HG02610 (cell line): ENCODE data around the gene PHLPP2.
A peak's percentile ranks its signal among the peaks of the same experiment; 100 is the strongest.

Experiments
- ATAC-seq: cut with Tn5 transposase; IDR thresholded peaks from one replicate; pipeline ENCODE4 v1.9.1; 2021; ENCODE audit warnings: mild to moderate bottlenecking, moderate library complexity; ENCODE audit not compliant: unreplicated experiment

Gene PHLPP2, protein sequence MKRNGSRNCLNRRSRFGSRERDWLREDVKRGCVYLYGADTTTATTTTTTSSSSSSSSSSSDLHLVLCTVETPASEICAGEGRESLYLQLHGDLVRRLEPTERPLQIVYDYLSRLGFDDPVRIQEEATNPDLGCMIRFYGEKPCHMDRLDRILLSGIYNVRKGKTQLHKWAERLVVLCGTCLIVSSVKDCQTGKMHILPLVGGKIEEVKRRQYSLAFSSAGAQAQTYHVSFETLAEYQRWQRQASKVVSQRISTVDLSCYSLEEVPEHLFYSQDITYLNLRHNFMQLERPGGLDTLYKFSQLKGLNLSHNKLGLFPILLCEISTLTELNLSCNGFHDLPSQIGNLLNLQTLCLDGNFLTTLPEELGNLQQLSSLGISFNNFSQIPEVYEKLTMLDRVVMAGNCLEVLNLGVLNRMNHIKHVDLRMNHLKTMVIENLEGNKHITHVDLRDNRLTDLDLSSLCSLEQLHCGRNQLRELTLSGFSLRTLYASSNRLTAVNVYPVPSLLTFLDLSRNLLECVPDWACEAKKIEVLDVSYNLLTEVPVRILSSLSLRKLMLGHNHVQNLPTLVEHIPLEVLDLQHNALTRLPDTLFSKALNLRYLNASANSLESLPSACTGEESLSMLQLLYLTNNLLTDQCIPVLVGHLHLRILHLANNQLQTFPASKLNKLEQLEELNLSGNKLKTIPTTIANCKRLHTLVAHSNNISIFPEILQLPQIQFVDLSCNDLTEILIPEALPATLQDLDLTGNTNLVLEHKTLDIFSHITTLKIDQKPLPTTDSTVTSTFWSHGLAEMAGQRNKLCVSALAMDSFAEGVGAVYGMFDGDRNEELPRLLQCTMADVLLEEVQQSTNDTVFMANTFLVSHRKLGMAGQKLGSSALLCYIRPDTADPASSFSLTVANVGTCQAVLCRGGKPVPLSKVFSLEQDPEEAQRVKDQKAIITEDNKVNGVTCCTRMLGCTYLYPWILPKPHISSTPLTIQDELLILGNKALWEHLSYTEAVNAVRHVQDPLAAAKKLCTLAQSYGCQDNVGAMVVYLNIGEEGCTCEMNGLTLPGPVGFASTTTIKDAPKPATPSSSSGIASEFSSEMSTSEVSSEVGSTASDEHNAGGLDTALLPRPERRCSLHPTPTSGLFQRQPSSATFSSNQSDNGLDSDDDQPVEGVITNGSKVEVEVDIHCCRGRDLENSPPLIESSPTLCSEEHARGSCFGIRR (N-terminal part only)

DNA sequence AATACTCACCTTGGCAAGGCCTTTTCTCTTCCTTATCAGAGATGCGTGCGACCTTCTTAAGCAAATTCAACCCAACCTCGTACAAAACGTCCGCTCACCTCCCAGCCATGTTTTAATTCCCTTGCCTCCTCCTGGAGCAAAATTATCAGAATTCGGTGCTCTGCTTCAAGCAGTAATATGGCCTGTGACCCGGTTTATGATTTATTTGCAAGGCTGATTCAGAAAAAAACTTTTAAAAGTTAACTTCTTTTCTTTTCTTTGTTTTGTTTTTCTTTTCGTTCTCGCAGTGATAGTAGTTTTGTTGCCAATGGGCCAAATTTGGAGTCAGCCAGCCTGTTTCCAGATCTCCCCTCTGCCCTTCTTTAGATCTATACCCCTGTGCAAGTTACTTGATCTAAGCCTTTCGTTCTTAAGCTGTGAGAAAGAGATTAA is at the start of gene PHLPP2:
Gene PHLPP2, minus strand, starts transcription at position 382 of the 432 bp plus-strand sequence. CDS start 9,906 bp downstream, outside the sequence.
- no peak for ATAC-seq

DNA sequence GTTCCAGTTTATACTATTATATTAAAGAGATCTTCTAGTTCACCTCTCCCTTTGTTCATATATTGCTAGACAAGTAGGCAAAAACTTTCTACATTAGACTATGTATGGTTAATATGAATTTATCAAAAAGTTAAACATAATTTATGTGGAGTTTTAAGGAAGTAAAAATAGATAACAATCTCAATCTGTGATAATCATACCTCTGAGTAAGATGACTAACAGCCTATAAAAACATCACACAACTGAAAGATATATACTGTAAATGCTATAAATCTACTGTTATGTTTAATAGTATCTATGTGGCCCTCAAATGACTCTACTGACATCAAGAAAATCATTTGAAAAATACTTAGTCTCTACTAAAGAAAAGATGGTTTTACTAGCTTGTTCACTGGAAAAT is 47.1 kb upstream of the PHLPP2 start:
- ATAC-seq, result no peak

DNA sequence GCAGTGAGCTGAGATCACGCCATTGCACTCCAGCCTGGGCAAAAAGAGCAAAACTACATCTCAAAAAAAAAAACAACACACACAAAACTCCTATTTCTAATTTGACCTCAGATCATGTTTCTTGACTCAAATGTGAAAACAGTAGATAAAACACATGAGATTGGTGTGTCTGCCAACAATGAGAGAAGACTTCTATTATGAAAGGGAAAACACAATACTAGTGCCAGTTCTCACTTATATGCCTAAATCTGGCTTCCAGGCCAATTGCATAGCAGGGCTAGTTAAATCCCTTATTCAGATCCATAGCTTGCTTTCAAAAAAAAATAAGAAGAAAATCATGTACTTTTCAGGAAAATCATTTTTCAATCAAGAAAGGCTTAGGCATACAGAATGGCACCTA is 44.7 kb upstream of the PHLPP2 start:
- no peak for ATAC-seq

DNA sequence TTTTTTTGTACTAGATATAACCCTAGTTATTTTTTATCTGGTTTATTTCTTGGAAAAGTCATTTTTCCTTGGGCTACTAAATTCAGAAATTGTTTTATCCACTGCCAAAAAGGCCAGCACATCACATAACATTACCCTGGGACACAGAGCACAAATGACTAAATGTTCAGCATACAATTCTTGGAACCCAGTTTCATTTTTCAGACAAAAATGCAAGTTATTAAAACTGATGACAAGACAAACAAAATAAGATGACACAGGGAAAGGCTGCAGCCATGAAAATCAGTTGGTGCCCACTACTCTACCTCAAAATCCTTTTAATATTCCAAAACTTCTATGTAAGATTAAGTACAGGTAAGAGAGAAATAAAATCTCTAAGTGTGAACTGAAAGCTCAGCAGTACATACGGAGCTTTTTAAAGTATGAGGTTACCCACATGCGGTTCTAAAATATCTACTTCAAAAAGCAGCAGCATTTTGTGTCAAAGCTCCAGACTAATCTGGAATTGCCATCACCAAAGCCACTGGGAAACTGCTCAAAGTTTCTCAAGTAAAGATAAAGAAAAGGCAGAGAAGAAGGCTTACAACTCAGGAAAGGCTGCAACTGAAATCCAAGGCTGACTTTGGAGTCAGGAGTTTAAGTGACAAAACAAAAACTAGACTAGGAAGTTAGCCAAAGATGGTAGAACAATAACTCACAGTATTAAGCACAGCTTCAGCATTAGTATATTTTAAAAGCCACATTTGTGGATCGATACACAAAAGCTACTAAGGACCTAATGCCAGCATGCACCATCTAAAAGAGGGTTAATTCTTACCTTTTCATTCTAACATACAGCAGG is 42.8 kb upstream of the PHLPP2 start:
- ATAC-seq, result no peak

DNA sequence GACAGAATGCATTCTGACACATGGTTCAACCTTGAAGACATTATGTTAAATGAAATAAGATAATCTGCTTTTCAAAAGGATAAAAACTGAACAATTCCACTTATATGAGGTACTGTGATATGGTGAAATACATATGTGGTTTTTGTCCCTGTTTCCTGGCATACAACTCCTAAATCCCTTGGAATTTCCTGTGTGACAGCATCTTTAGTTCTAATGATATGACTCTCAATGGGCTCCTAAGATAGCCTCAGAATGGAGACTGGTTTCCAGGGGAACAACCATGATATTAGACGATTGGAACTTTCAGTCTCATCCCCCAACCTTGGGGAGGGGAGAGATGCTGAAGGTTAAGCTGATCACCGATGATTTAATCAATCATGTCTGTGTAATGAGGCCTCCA is 37.7 kb upstream of the PHLPP2 start:
- ATAC-seq, result no peak

DNA sequence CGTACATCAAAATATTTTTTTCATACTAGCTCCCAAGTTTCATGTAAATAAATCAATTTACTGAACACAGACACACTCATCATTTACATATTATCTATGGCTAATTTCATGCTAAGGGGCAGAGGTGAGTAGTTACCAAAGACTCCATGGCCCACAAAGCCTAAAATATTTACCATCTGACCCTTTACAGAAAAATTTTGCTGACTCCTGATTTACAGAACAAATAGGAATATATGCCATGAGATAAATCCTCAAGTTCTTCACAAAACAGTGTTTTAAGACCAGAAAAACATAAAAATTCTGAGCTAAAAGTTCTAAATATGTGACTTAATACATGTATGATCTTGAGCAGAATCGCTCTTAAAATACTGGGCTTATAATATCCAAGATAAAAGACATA is 36.6 kb upstream of the PHLPP2 start:
- ATAC-seq, result no peak

DNA sequence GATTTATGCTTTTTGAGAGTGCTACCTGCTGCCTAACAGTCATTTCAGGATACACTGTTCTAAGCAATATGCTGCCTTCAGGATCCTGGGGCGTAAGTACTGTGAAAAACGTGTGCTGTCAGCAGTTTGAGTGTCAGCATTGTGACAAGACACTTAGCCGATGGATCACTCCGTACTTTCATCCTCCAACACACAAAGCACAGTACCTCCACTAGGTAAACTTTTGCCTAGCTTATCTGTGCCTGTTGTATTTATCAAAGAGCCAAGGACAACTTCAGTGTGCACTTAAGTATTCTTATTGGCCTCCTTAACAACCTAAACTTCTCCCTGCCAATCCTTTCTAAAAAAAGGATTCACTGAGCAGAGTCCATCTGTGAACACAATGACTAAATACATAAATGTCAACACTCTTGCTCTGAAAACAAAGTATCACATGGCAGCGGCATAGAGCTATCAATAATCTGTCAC is 33.8 kb upstream of the PHLPP2 start:
- no peak for ATAC-seq

DNA sequence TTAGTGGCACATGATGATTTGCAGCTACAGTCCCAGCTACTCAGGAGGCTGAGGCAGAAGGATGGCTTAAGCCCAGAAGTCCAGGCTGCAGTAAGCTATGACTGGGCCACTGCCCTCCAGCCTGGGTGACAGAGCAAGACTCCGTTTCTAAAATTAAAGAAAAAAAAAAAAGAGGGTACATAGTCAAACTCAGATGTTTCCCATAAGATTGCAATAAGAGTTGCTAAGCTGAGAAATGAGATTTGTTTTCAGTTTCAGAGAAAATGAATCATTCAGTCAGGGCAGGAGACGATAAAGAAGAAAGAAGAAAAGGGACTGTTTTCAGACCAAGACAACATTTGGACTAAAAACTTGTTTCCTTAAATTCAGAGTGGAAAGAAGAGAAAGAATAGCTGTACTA is 30.2 kb upstream of the PHLPP2 start:
- no peak for ATAC-seq

DNA sequence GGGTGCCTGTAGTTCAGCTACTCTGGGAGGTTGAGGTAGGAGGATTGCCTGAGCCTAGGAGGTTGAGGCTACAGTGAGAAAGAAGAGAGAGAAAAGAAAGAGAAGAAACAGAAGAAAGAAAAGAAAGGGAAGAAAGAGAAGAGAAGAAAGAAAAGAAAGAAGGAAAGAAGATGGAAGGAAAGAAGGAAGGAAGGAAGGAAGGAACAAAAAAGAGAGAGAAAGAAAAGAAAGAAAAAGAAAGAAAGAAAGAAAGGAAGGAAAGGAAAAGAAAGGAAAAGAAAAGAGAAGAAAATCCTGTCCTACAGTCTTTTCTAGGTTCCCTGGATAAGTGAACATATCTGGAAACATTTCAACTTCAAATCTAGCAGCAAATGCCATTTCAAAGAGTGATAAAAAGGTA is 29.6 kb upstream of the PHLPP2 start:
- no peak for ATAC-seq

DNA sequence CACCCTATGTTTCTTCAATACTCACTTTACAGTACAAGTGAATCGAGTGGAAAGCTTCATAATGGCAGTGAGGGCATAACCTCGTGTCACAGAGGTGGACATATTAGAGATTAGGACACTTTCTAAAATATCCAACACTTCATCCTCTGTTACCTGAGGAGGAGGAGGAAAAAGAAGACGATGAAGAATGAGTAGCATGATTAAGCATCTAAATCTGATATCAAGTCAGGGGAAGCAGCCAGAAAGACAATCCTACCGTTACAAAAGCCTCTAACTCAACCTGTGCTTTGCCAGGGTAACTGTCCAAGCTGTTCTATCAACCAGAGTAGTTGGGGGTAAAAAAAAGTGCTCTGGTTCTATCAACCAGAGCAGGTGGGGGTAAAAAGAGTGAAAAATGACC is 23.7 kb upstream of the PHLPP2 start:
- ATAC-seq, result no peak

DNA sequence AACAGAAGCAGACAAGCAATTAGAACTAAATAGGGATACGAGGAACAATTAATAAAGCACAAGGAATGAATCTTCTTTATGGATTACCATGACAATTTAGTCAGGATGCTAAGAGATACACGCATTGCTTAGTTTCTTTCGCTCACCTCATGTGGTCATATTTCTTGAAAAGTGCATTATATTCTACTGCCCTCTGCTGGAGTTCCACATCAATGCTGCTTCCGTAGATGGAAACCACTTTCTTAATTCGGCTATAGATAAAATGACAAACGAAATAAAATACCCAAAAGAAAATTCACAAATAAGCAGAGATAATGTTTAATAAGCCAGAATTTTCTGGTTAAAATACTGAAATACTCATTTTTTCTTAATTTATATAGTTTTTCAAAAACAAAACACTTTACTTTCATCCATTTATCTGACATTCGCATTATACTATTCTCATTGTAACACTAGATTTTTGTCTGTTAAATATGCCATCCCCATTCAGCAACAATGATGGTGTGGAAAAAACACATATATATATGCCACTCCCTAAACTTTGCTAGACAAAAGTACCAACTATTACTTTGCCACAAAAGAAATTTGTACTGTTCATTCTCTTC is 22.0 kb upstream of the PHLPP2 start:
- ATAC-seq, result no peak

DNA sequence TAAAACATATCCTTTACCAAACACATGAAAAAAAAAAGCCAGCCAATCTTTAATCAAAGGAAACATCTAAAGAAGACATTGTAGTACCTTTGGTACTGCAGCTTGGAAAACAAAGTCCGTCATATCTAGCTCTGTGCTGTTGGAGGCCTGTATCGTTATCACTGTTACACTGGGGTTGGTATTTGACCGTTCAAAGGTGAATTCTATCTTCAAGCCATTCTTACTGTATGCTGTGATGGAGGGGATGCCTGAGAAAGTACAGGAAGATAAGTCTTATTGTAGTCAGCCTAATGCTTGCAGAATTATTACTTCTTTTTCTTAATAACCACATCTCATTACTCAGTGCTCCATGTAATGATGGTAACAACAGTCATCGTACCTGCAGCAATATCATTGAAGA is 14.4 kb upstream of the PHLPP2 start:
- no peak for ATAC-seq

DNA sequence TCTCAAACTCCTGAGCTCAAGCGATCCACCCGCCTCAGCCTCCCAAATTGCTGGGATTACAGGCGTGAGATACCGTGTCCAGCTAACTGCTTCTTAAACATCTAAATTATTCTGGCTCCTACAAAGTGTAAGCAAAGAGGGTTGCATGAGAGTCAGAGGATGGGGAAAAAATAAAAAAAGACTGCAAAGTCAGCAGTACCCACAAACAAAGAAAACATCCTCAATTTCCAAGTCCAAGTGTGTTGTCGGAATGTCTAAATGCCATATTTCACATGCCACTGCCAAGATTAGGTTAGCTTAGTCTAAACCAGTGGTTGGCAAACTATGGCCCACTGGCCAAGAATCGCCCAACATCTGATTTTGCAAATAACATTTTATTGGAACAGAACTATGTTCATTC is 13.0 kb upstream of the PHLPP2 start:
- ATAC-seq, result no peak

DNA sequence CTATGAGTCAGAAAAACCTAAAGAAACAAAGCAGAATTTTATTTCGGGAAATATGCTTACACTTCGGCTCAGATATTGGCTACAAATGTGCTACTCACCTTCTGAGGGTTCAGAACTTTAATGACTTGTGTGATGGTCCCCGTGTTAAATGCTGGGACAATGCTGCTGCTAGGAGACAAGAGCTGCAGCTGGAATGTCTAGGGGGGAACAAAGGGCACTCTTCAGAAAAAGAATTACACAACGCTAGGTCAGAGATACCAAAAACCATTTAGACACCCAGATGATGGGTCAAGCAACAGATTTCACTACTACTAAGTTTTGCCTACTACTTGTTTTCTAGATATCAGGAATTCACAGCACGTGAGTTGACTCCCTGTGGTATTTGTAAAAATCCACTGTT is 10.0 kb upstream of the PHLPP2 start:
- no peak for ATAC-seq

DNA sequence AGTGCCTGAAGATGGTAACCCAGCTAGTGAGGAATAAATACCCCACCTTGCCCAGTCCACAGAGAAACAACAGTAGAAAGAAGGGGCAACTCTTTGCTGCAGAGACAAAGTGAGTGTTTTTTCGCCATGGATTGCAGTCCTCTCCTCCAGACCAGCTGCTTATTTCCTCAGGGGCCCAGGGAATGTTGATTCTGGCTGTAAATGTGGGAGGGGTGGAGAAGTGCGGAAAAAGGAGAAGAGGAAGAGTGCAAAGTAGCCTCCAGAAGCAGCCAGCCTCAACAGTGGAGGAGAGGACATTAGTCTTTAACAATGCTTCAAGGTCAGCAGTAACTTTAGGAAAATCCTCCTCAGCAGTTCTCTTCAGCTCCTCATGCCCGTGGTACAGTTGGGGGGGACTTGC is 8.1 kb upstream of the PHLPP2 start:
- ATAC-seq, result no peak

DNA sequence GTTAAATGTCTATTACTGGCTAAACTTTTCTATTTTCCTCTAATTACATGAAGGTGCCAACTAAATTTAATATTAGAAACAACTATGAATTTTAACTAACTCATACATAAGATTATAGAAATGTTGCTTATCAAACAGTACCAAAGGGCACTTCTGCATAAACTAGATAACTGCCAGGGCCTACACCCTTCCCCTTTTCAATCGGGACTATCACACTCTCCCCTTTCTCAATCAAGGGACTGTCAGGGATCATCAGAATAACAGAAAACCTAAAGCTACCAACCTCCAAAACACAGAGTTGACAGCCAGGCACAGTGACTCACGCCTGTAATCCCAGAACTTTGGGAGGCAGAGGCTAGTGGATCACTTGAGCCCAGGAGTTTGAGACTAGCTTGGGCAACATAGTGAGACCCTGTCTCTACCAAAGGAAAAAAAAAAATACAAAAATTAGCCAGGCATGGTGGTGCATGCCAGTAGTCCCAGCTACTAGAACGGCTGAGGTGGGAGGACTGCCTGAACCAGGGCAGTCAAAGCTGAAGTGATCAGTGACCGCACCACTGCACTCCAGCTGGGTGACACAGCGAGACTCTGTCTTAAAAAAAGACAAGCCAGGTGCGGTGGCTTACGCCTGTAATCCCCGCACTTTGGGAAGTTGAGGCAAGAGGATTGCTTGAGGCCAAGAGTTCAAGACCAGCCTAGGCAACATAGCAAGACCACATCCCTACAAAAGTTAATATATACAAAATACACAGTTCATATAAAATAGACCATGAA is 3.2 kb upstream of the PHLPP2 start:
- ATAC-seq, result peak; percentile 28

DNA sequence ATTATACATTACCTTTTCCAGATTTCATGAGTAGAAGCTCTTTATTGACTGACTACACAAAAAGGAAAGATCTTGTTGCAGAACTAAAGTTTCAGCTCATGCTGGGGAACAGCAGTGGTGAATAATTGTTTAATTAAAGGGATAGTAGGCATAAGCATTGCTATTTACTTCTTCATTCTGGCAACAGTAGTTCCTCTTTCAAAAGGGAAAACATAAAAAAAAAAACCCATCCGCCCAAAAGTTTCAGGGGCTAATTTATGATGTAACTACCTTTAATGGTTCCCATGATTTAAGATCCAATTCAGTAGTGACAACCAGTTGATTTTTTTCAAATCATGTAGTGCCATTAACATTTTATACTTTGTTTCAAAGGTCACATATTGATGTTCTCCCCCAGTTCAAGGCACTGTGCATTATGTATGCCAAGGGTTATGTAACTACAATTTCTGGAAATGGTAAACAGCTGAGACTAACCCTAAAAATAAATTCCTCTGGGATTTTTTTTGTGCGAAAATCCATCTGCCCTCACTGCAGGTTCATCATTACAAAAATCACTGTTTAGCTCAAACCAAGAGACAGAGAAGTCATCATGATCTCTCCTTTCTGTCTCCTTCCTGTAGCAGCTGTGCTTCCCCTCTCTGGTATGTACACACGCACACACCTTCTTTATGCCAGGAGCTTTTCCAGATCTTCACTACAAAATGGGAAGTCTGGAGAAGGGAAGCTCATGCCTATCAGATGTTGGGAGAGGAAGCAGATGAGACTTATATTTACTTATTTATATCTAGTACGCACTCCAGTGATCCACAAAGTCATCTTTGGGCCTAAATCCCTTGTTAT is 2.2 kb upstream of the PHLPP2 start:
- ATAC-seq, result no peak
